GM12874 (cell line): ENCODE results near the gene DNAH2.

ENCODE experiments used
- TF ChIP-seq, protein P1 (sequence below): IDR thresholded peaks from 2 replicates; pipeline ENCODE4 v1.5.1; 2011; ENCODE audit warnings: low read depth, mild to moderate bottlenecking, control low read depth, low read length, moderate library complexity; ENCODE audit not compliant: insufficient read depth

Gene DNAH2

DNA sequence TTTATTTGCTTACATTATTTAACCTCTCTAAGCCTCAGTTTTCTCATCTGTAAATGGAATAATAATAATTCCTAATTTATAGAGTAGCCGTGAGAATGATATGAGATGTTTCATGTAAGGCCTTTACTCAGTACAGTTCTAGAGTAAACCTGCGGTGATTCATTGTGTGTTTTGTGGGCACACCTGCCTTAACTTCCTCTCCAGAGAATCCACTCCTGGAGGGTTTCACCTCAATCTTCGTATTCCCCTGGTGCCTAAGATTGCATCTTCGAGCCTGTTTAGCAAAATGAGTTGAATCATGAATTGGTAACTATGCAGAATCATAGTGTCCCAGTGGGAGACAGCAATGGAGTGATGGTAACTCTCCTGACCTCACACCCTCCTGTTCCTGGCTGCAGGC lies 52.3 kb downstream of the DNAH2 start:
- TF ChIP-seq, protein P1, sequence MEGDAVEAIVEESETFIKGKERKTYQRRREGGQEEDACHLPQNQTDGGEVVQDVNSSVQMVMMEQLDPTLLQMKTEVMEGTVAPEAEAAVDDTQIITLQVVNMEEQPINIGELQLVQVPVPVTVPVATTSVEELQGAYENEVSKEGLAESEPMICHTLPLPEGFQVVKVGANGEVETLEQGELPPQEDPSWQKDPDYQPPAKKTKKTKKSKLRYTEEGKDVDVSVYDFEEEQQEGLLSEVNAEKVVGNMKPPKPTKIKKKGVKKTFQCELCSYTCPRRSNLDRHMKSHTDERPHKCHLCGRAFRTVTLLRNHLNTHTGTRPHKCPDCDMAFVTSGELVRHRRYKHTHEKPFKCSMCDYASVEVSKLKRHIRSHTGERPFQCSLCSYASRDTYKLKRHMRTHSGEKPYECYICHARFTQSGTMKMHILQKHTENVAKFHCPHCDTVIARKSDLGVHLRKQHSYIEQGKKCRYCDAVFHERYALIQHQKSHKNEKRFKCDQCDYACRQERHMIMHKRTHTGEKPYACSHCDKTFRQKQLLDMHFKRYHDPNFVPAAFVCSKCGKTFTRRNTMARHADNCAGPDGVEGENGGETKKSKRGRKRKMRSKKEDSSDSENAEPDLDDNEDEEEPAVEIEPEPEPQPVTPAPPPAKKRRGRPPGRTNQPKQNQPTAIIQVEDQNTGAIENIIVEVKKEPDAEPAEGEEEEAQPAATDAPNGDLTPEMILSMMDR, result no peak

DNA sequence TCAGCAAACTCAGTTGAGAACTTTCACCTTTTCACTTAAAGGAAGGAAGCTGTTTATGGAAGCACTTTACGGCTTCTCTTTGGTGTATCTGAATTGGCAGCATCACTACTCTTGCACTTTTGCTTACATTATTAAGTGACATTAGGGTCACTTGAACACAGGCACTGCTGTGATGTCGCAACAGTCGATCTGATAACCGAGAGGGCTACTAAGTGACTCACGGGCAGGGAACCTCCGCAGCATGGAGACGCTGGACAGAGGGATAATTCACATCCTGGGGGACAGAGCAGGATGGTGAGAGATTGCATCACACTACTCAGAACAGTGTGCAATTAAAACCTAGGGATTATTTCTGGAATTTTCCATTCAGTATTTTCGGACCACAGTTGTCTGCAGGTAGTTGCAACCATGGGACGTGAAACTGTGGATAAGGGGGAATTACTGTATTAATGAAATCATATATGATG lies 56.5 kb downstream of the DNAH2 start:
- TF ChIP-seq, protein P1, result no peak

DNA sequence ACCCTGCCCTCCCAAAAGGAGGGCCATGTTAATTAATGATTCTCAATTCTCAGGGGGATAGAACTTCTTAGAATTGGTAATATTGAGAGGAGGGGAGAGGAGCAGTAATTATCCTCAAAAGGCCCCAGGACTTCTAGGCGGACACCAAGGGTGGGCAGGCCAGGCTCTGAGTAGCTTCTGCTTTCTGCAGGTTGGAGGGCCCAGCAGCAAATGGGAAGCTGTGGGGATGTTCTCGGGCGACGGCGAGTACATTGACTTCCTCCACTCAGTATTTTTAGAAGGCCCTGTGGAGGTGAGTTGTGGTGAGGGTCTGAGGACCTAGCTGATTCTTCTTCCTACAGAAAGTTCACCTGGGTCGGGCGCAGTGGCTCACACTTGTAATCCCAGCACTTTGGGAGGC lies 57.5 kb downstream of the DNAH2 start:
- TF ChIP-seq, protein P1, result no peak

DNA sequence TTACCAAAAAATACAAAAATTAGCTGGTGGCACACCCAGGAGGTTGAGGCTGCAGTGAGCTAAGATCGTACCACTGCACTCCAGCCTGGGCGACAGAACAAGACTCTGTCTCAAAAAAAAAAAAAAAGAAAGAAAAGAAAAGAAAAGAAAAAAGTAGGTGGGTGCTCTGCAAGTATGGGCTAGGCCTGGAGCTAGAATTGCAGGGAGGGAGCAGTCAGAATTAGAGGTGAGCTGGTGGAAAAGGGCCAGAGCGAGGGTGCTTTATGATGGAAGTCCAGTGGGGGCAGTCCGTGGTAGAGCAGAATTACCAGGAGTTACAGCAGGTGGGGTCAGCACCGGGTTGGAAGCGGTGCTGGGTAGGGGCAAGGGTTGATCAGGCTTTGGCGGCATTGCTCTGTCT lies 59.5 kb downstream of the DNAH2 start:
- TF ChIP-seq, protein P1, result no peak

DNA sequence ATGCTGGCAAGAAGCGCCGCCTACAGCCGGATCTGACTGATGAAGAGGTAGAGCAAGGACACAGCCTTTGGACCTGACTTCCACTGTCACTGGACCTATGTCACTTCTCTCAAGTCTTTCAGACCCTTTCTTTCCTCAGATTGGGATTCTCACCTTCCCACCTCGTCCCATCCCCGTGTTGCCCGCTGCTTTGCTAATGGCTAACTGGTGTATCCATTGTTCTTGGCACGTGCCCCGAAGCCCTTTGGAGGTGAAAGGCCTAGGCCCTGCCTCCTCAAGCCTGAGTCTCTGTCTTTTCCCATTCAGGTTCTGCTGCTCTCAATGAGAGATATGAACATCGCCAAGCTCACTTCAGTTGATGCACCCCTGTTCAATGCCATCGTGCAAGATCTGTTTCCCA lies 63.2 kb downstream of the DNAH2 start:
- TF ChIP-seq, protein P1, result no peak

DNA sequence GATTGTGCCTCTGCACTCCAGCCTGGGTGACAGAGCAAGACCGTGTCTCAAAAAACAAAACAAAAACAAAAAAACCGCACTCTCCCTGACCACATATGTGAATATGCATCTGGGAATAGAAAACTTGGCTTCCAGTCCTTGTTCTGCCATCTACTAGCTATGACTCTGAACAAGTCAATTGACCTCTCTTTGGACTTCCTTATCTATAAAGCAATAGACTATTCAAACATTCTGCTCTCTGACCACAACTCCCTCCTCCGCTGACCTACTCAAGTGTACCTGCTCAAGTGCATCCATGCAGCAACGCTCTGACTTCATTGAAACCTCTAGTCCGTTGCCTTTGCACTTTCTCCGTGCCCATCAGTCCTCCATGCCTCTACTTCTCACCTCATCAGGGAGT lies 63.9 kb downstream of the DNAH2 start:
- TF ChIP-seq, protein P1, result no peak

DNA sequence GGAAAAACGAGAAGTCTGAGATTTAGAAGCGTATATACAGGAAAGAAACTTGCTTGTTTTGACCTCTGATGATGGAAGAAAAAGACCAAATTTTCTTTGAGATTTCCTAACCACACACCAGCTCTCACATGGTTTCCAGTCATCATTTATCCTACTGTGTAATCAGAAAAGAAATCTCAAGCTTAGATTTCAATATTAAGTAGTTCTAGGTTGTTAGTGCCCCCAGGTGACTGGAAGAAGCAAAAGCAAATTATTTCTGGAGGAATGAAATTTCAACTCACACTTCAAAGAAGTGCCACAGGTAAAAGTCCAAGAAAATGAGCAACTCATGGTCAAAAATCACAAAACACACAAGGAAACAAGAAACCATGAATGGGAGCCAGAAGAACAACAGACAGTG lies 64.7 kb downstream of the DNAH2 start:
- TF ChIP-seq, protein P1, result no peak

DNA sequence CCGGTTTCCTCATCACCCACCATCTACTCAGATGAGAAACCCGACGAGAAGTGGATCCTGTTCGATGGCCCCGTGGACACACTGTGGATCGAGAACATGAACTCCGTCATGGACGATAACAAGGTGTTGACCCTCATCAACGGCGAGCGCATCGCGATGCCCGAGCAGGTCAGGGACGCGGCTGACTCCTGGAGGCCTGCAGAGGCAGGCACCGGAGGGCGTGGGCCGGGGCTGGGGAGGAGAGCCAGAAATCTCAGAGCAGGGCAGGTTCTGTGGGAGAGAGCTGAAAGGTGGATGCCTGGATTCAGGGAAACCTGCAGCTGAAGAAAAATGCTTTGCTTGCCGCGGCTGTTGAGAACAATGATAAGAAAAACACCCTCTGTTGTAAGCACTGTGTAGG lies 69.3 kb downstream of the DNAH2 start:
- TF ChIP-seq, protein P1, result no peak
